HG03159 (cell line): ENCODE measurements around the gene CAMK2N2.

Source experiments
- ATAC-seq: cut with Tn5 transposase; IDR thresholded peaks from one replicate; pipeline ENCODE4 v1.9.1; 2021; ENCODE audit warnings: mild to moderate bottlenecking, moderate library complexity; ENCODE audit not compliant: unreplicated experiment

CAMK2N2 gene

GRCh38 chr3:184227481-184227935, 33.8 kb downstream of the CAMK2N2 start:
- ATAC-seq: no peak

DNA sequence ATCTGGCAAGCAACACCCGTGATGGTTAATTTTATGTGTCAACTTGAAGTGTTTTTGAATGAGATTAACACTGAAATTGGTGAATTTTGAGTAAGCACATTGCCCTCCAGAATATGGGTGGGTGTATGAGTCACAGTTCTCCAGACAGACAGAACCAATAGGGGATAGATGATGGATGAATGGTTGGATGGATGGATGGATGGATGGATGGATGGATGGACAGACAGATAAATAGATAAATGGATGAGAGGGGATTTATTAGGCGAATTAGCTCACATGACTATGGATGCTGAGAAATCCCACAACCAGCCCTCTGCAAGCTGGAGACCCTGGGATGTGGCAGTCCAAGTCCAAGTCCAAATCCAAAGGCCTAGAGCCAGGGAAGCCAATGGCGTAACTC, 37.4 kb downstream of the CAMK2N2 start:
- no peak for ATAC-seq

- ATAC-seq: no peak
Measured at GRCh38 chr3:184222521-184222920, 38.8 kb downstream of the CAMK2N2 start.

- no peak for ATAC-seq
Measured at GRCh38 chr3:184218814-184219213, 42.5 kb downstream of the CAMK2N2 start.

DNA sequence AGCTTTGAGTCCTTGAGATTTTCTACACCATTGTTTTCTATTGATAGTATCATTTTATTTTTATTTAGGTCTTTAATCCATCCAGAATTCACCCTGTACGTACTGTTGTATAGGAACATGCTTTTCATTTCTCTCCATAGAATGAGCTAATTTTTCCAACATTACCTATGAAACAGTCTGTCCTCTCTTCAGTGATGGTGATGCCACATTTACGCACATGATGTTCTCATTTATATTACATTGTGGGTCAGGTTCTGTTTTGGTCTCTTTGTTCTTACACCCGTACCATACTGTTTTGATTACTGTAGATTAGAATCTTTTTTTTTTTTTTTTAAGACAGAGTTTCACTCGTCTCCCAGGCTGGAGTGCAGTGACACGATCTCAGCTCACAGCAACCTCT, 49.6 kb downstream of the CAMK2N2 start:
- no peak for ATAC-seq

DNA sequence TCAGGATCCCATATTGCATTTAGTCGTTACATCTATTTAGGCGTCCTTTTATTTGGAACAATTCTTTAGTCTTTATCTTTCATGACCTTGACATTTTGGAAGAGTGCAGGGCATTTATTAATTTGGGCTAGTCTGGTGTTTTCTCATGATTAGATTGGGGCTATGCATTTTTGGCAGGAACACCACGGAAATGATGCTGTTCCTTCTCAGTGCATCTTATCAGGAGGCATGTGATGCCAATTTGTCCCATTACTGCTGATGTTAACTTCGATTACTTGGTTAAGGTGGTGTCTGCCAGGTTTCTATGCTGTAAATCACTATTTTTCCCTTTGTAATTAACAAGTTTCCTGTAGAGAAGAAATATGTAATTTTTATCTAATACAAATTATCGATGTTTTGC, 50.1 kb downstream of the CAMK2N2 start:
- no peak for ATAC-seq
